ENCODE measurements around the gene SUGP2. TPM values are rescaled to one million over a fixed set of nuclear protein-coding genes. Genes with fewer than 3 reads are reported as not detected.

Gene SUGP2
- total and polyA plus RNA-seq, 2 experiments from 2014 or later, result 102 to 109 TPM

DNA sequence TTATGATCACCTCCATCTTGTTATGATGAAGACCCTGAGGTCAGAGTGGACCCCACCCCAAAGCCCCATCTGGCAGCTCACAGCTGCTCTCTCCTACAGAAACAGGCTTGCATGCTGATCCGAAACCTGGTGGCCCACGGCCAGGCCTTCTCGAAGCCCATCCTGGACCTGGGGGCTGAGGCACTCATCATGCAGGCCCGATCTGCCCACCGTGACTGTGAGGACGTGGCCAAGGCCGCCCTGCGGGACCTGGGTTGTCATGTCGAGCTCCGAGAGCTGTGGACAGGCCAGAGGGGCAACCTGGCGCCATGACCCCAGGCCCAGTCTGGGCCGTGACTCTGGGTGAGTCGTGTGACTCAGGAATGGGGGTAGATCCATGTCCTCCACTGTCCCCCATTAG is 24.0 kb upstream of the SUGP2 start:
- no peak overlapping the region for H2AFZ ChIP-seq
- H3F3A ChIP-seq (replicated peaks; ENCODE audit: low read depth), result peaks cover 10% of the 10 kb centered on the region
- Mint-ChIP-seq H3K36me3 (ENCODE audit: low read depth) (peaks cover 47% of the 10 kb centered on the region), H3K9me3 (no peaks in the 10 kb centered on the region), H3K27ac (no peak overlapping the region), H3K4me3 (no peak overlapping the region), H3K4me1 (peaks cover 1% of the 10 kb centered on the region; the same call in 2 of the 3 replicates), H3K27me3 (ENCODE audit: insufficient read depth, low read depth, poor library complexity) (peaks cover 11% of the 10 kb centered on the region)
- ATAC-seq (no peak), DNase-seq (ENCODE audit: low spot score) (no peak)
- peaks cover 6% of the 10 kb centered on the region; the same call in 1 of the 2 replicates for H3K36me3 ChIP-seq (ENCODE audit: insufficient read depth)
- peaks cover 10% of the 10 kb centered on the region; the same call in 1 of the 2 replicates for H4K20me1 ChIP-seq (replicated peaks; ENCODE audit: insufficient read depth)
- no peaks in the 10 kb centered on the region for H3K27me3 ChIP-seq (ENCODE audit: insufficient read depth)
- no peaks in the 10 kb centered on the region; the same call in 1 of the 2 replicates for H3K4me1 ChIP-seq (ENCODE audit: insufficient read depth)
- H3K4me2 ChIP-seq, result no peak overlapping the region
- TF ChIP-seq STAT1 (IDR thresholded peaks at IDR 0.05; ENCODE audit: unreplicated experiment), result no peak
- TF ChIP-seq EZH2phosphoT487 (IDR thresholded peaks at IDR 0.05; ENCODE audit: unreplicated experiment), result no peak
- TF ChIP-seq, protein P1, sequence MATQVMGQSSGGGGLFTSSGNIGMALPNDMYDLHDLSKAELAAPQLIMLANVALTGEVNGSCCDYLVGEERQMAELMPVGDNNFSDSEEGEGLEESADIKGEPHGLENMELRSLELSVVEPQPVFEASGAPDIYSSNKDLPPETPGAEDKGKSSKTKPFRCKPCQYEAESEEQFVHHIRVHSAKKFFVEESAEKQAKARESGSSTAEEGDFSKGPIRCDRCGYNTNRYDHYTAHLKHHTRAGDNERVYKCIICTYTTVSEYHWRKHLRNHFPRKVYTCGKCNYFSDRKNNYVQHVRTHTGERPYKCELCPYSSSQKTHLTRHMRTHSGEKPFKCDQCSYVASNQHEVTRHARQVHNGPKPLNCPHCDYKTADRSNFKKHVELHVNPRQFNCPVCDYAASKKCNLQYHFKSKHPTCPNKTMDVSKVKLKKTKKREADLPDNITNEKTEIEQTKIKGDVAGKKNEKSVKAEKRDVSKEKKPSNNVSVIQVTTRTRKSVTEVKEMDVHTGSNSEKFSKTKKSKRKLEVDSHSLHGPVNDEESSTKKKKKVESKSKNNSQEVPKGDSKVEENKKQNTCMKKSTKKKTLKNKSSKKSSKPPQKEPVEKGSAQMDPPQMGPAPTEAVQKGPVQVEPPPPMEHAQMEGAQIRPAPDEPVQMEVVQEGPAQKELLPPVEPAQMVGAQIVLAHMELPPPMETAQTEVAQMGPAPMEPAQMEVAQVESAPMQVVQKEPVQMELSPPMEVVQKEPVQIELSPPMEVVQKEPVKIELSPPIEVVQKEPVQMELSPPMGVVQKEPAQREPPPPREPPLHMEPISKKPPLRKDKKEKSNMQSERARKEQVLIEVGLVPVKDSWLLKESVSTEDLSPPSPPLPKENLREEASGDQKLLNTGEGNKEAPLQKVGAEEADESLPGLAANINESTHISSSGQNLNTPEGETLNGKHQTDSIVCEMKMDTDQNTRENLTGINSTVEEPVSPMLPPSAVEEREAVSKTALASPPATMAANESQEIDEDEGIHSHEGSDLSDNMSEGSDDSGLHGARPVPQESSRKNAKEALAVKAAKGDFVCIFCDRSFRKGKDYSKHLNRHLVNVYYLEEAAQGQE (IDR thresholded peaks at IDR 0.05; ENCODE audit: unreplicated experiment), result no peak
- no peak for TF ChIP-seq EZH2 (IDR thresholded peaks at IDR 0.05; ENCODE audit: low read depth, unreplicated experiment)
- no peak for TF ChIP-seq ZNF114 (CRISPR knock-in tag; IDR thresholded peaks at IDR 0.05)
- no peaks in the 10 kb centered on the region for H3K79me2 ChIP-seq (replicated peaks; ENCODE audit: insufficient read depth)
- no peak overlapping the region for H3K27ac ChIP-seq (ENCODE audit: low read depth)
- no peak overlapping the region for H3K4me3 ChIP-seq
- H3K9me2 ChIP-seq (ENCODE audit: insufficient read depth), result no peaks in the 10 kb centered on the region

DNA sequence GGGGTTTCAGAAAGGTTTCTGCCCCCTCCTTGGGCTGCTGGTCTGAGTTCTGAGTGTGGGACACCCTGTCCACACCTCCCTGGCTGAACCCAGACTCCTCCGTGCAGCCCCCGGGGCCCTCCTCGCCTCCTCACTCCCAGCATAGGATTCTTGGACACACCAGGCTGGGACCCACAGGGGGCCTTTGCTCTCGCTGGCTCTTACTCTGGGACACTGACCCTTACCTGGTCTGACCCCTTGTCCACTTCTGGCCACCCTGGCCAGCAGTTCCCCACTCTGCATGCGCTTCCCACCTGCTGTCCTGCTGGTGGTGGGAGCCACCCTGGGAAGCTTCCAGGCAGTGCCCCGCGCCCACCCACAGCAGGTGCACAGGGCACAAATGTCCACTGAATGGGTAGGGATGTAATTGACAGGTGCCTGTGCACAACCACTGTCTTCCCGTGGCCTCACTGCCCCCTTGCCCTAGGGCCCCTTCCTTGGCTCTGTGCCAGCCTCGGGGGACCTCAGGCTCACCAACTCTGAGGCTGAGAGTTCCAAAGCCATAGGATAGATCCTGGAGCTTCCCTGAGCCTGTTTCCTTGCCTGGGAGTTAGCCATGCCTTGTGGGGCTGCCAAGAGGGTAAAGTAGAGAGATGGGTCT is 23.4 kb upstream of the SUGP2 start:
- H3K4me3 ChIP-seq, result no peak overlapping the region
- Mint-ChIP-seq H3K4me3 (no peak overlapping the region), H3K27ac (no peak overlapping the region), H3K36me3 (ENCODE audit: low read depth) (peaks cover 52% of the 10 kb centered on the region), H3K4me1 (no peaks in the 10 kb centered on the region; the same call in 2 of the 3 replicates), H3K9me3 (no peaks in the 10 kb centered on the region), H3K27me3 (ENCODE audit: insufficient read depth, low read depth, poor library complexity) (peaks cover 11% of the 10 kb centered on the region)
- H3K27ac ChIP-seq (ENCODE audit: low read depth), result no peak overlapping the region
- peaks cover 6% of the 10 kb centered on the region; the same call in 1 of the 2 replicates for H3K36me3 ChIP-seq (ENCODE audit: insufficient read depth)
- no peaks in the 10 kb centered on the region for H3K79me2 ChIP-seq (replicated peaks; ENCODE audit: insufficient read depth)
- ATAC-seq (no peak), DNase-seq (ENCODE audit: low spot score) (no peak)
- peaks cover 4% of the 10 kb centered on the region; the same call in 1 of the 2 replicates for H4K20me1 ChIP-seq (replicated peaks; ENCODE audit: insufficient read depth)
- H3K9me2 ChIP-seq (ENCODE audit: insufficient read depth), result no peaks in the 10 kb centered on the region
- no peaks in the 10 kb centered on the region for H3K4me1 ChIP-seq (ENCODE audit: insufficient read depth)
- H3F3A ChIP-seq (replicated peaks; ENCODE audit: low read depth), result peaks cover 4% of the 10 kb centered on the region; the same call in 1 of the 2 replicates
- H3K27me3 ChIP-seq (ENCODE audit: insufficient read depth), result no peaks in the 10 kb centered on the region
- no peak for TF ChIP-seq ZNF114 (CRISPR knock-in tag; IDR thresholded peaks at IDR 0.05)
- H3K4me2 ChIP-seq, result no peak overlapping the region
- no peak overlapping the region for H2AFZ ChIP-seq

DNA sequence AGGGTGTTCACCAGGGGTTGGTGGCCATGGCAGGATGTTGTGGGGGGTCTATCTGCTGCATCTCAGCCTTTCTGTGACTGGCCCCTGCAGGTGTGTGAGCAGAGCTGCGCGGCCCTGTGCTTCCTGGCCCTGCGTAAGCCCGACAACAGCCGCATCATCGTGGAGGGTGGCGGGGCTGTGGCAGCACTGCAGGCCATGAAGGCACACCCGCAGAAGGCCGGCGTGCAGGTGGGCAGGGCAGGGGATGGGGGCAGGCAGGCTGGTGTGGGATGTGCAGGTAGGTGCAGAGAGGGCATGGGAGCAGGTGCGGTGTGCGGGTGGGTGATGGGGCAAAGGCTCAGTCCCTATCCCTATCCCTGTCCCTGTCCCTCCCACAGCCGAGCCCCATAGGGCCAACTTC is 22.4 kb upstream of the SUGP2 start:
- H3K36me3 Mint-ChIP-seq (ENCODE audit: low read depth), result peaks cover 62% of the 10 kb centered on the region
- no peaks in the 10 kb centered on the region for H3K27me3 ChIP-seq (ENCODE audit: insufficient read depth)
- no peak for TF ChIP-seq EZH2phosphoT487 (IDR thresholded peaks at IDR 0.05; ENCODE audit: unreplicated experiment)
- no peak for TF ChIP-seq POLR2AphosphoS5 (IDR thresholded peaks at IDR 0.05; ENCODE audit: low read depth)
- no peak for TF ChIP-seq STAT1 (IDR thresholded peaks at IDR 0.05; ENCODE audit: unreplicated experiment)
- TF ChIP-seq EZH2 (IDR thresholded peaks at IDR 0.05; ENCODE audit: low read depth, unreplicated experiment), result no peak
- TF ChIP-seq, protein P1 (IDR thresholded peaks at IDR 0.05; ENCODE audit: unreplicated experiment), result no peak
- no peak for TF ChIP-seq NANOG (IDR thresholded peaks at IDR 0.05; ENCODE audit: borderline replicate concordance)
- TF ChIP-seq, protein P2, sequence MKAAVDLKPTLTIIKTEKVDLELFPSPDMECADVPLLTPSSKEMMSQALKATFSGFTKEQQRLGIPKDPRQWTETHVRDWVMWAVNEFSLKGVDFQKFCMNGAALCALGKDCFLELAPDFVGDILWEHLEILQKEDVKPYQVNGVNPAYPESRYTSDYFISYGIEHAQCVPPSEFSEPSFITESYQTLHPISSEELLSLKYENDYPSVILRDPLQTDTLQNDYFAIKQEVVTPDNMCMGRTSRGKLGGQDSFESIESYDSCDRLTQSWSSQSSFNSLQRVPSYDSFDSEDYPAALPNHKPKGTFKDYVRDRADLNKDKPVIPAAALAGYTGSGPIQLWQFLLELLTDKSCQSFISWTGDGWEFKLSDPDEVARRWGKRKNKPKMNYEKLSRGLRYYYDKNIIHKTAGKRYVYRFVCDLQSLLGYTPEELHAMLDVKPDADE (IDR thresholded peaks at IDR 0.05), result no peak

More for the DNA sequence above, 22.4 kb upstream of the SUGP2 start:
- Histone ChIP-seq H3K4me3 (no peak overlapping the region), H3K4me2 (no peak overlapping the region), H3K4me1 (ENCODE audit: insufficient read depth) (no peaks in the 10 kb centered on the region), H3K79me2 (replicated peaks; ENCODE audit: insufficient read depth) (no peaks in the 10 kb centered on the region), H2AFZ (no peak overlapping the region), H4K20me1 (replicated peaks; ENCODE audit: insufficient read depth) (peaks cover 6% of the 10 kb centered on the region; the same call in 1 of the 2 replicates), H3K36me3 (ENCODE audit: insufficient read depth) (peaks cover 6% of the 10 kb centered on the region; the same call in 1 of the 2 replicates), H3F3A (replicated peaks; ENCODE audit: low read depth) (peaks cover 4% of the 10 kb centered on the region; the same call in 1 of the 2 replicates), H3K9me2 (ENCODE audit: insufficient read depth) (no peaks in the 10 kb centered on the region), H3K27ac (ENCODE audit: low read depth) (no peak overlapping the region)
- no peak overlapping the region for H3K27ac Mint-ChIP-seq
- no peaks in the 10 kb centered on the region for H3K4me1 Mint-ChIP-seq
- ATAC-seq, result no peak
- H3K4me3 Mint-ChIP-seq, result no peak overlapping the region
- no peaks in the 10 kb centered on the region for H3K9me3 Mint-ChIP-seq
- H3K27me3 Mint-ChIP-seq (ENCODE audit: insufficient read depth, low read depth, poor library complexity), result peaks cover 11% of the 10 kb centered on the region
- no peak for DNase-seq (ENCODE audit: low spot score)

All from GM23338 (cell line).